Keratinocyte (primary cell): ENCODE measurements around the gene H1-8. TPM values are rescaled to one million over a fixed set of nuclear protein-coding genes. Genes with fewer than 3 reads are reported as not detected.

Source experiments
- DNase-seq: peaks from one replicate; pipeline ENCODE4 v3.0.0-alpha.2; 2011; ENCODE audit warnings: low read depth, missing footprints, low spot score
- FAIRE-seq: peaks from 2 replicates; lab custom pipeline; 2011; peaks lifted over from hg19 to GRCh38; lab: Jason Lieb, UNC
- H2AFZ ChIP-seq: 2 replicates; pipeline ENCODE4 v1.6.0; 2012; ENCODE audit warnings: low read length, control low read depth, inconsistent platforms; ENCODE audit not compliant: control insufficient read depth
- H3K27ac ChIP-seq: 2 replicates; pipeline ENCODE4 v1.5.1; 2011; ENCODE audit warnings: low read length; ENCODE audit not compliant: control insufficient read depth, insufficient read depth
- H3K27me3 ChIP-seq: 3 replicates; pipeline ENCODE4 v1.6.0; 2011; ENCODE audit warnings: low read length; ENCODE audit not compliant: control insufficient read depth, insufficient read depth; ENCODE audit errors: extremely low read depth
- H3K36me3 ChIP-seq, 2 experiments: 2 replicates in 1 of 2; 3 replicates in 1 of 2; pipeline ENCODE4 v1.5.1; 2011; ENCODE audit warnings: low read length in 2 of 2, mild to moderate bottlenecking in 1 of 2; ENCODE audit not compliant: control insufficient read depth in 2 of 2, insufficient read depth in 2 of 2; ENCODE audit errors: extremely low read depth in 1 of 2
- H3K4me1 ChIP-seq: 3 replicates; pipeline ENCODE4 v1.5.1; 2011; ENCODE audit warnings: low read length; ENCODE audit not compliant: control insufficient read depth, insufficient read depth; ENCODE audit errors: extremely low read depth
- H3K4me2 ChIP-seq: 3 replicates; pipeline ENCODE4 v1.6.0; 2011; ENCODE audit warnings: low read depth, low read length; ENCODE audit not compliant: control insufficient read depth, insufficient read depth; ENCODE audit errors: extremely low read depth
- H3K4me3 ChIP-seq, 3 experiments: fragments of 200-600 bp in 1 of 3; sonication (generic) in 1 of 3; 2 replicates in 2 of 3; 3 replicates in 1 of 3; pipeline ENCODE4 v1.5.1; 2011 to 2016; ENCODE audit warnings: low read length in 3 of 3, mild to moderate bottlenecking in 3 of 3, control low read depth in 2 of 3, inconsistent platforms in 1 of 3, low read depth in 1 of 3, mixed read lengths in 1 of 3, mixed run types in 1 of 3, moderate library complexity in 1 of 3; ENCODE audit not compliant: control insufficient read depth in 2 of 3, insufficient read depth in 2 of 3; ENCODE audit errors: extremely low read depth in 1 of 3
- H3K79me2 ChIP-seq: 2 replicates; pipeline ENCODE4 v1.6.0; 2012; ENCODE audit warnings: low read length; ENCODE audit not compliant: control insufficient read depth, insufficient read depth
- H3K9ac ChIP-seq: 3 replicates; pipeline ENCODE4 v1.6.0; 2011; ENCODE audit warnings: low read length; ENCODE audit not compliant: control insufficient read depth, insufficient read depth; ENCODE audit errors: extremely low read depth
- H3K9me1 ChIP-seq: 3 replicates; pipeline ENCODE4 v1.6.0; 2011; ENCODE audit warnings: low read length; ENCODE audit not compliant: control insufficient read depth, insufficient read depth; ENCODE audit errors: extremely low read depth
- H3K9me3 ChIP-seq: 2 replicates; pipeline ENCODE4 v1.5.1; 2012; ENCODE audit warnings: low read depth, low read length; ENCODE audit not compliant: control insufficient read depth
- H4K20me1 ChIP-seq: 3 replicates; pipeline ENCODE4 v1.6.0; 2011; ENCODE audit warnings: low read length; ENCODE audit not compliant: control insufficient read depth, insufficient read depth; ENCODE audit errors: extremely low read depth
- EZH2 ChIP-seq: IDR thresholded peaks from one replicate; pipeline ENCODE4 v1.6.1; 2012; ENCODE audit warnings: inconsistent platforms, mild to moderate bottlenecking, low read length, moderate library complexity
- dilution Hi-C: fragments of 300-500 bp; cut with MboI; formaldehyde crosslinking; loops from one replicate; pipeline ENCODE4 v1.7.0; 2020; ENCODE audit warnings: low sequenced_read_pairs; ENCODE audit not compliant: extremely low pct_ligation_motif_present
- polyA plus RNA-seq, 5 experiments: library from polyadenylated mRNA; depleted of rRNA in 3 of 5; stranded (reverse) in 3 of 5; stranded (forward) in 1 of 5; unstranded in 1 of 5; fragments of >200 nt; gene quantifications; 1 replicate in 1 of 5; 2 replicates in 3 of 5; 3 replicates in 1 of 5; pipeline versions ENCODE4 v1.2.1 to v1.2.3, GENCODE V29; 2011 to 2012; ENCODE audit warnings: missing spikeins in 2 of 5, low read depth in 1 of 5, low replicate concordance in 1 of 5
- TF ChIP-seq, protein P1 (sequence below), 3 experiments: IDR thresholded peaks in 1 of 3; conservative IDR thresholded peaks in 1 of 3; optimal IDR thresholded peaks in 1 of 3; 2 replicates in 2 of 3; 3 replicates in 1 of 3; pipeline versions ENCODE3 to v1.5.1; 2011; ENCODE audit warnings: low read length in 3 of 3, mild to moderate bottlenecking in 3 of 3, moderate library complexity in 2 of 3, control low read depth in 1 of 3, inconsistent platforms in 1 of 3; ENCODE audit not compliant: insufficient read depth in 2 of 3; ENCODE audit errors: extremely low read depth in 1 of 3

Gene H1-8
- polyA plus RNA-seq, 1 donor (not counting 4 experiments of a cell fraction or from before 2014, with no cell fraction given) = not detected

DNA sequence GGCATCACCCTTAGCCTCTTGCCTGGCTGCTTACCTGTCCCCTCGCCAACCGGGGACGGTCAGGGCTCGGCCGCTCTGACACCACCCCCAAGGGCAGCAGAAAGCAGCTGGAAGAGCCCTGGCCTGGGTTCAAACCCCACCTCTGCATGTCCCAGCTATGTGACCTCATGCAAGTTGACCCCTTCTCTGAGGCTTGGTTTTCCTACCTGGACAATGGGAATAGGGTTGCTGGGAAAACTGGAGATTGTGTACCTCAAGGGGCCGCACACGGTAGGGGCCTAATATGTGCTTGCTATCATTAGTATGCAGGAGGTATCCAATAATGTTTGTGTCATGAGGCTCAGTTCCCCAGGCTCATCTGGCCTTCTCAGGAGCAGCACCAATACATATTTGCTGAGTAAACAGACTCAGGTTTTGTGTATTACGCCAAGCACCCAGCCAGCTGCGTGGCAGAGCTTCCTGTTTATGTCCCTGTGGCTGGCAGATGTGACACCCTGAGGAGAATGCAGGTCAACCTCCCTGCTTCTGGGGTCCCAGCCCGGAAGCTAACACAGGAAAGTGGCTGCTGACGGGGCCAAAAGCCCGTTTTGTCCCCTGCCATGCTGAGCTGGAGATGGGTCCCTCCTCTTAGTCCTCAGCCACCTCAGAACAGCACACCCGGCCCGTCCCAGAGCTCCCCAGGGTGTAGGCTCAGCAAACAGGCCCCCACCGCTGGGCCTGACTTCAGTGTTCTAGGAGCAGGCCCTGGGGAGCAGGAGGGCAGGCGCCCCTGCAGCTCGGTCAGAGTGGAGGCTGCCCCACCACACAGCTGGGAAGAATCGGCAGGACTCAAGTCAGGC, 33.8 kb downstream of the H1-8 start:
- Histone ChIP-seq H3K36me3 (no peaks in the 10 kb centered on the region), H3K27me3 (no peaks in the 10 kb centered on the region), H3K4me2 (no peak overlapping the region), H3K27ac (no peak overlapping the region), H3K9me1 (no peaks in the 10 kb centered on the region), H3K4me3 (no peak overlapping the region), H3K4me1 (no peaks in the 10 kb centered on the region), H3K9me3 (no peaks in the 10 kb centered on the region), H3K79me2 (no peaks in the 10 kb centered on the region), H4K20me1 (no peaks in the 10 kb centered on the region), H2AFZ (no peak overlapping the region), H3K9ac (no peak overlapping the region)
- TF ChIP-seq, protein P1, sequence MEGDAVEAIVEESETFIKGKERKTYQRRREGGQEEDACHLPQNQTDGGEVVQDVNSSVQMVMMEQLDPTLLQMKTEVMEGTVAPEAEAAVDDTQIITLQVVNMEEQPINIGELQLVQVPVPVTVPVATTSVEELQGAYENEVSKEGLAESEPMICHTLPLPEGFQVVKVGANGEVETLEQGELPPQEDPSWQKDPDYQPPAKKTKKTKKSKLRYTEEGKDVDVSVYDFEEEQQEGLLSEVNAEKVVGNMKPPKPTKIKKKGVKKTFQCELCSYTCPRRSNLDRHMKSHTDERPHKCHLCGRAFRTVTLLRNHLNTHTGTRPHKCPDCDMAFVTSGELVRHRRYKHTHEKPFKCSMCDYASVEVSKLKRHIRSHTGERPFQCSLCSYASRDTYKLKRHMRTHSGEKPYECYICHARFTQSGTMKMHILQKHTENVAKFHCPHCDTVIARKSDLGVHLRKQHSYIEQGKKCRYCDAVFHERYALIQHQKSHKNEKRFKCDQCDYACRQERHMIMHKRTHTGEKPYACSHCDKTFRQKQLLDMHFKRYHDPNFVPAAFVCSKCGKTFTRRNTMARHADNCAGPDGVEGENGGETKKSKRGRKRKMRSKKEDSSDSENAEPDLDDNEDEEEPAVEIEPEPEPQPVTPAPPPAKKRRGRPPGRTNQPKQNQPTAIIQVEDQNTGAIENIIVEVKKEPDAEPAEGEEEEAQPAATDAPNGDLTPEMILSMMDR (optimal IDR thresholded peaks at IDR 0.05 in 1 of 3, IDR thresholded peaks at IDR 0.05 in 1 of 3, conservative IDR thresholded peaks at IDR 0.05 in 1 of 3; ENCODE audit: extremely low read depth in 1 of 3, insufficient read depth in 2 of 3, low read length in 3 of 3) = no peak
- no peak for TF ChIP-seq EZH2
- dilution Hi-C loops = no loop called here
- FAIRE-seq (no peak), DNase-seq (no peak)

GRCh38 chr3:129577366-129577765, 34.4 kb downstream of the H1-8 start:
- no peak overlapping the region for H2AFZ ChIP-seq
- H4K20me1 ChIP-seq = no peaks in the 10 kb centered on the region
- H3K9me3 ChIP-seq = no peaks in the 10 kb centered on the region
- H3K27ac ChIP-seq = no peak overlapping the region
- dilution Hi-C loops = no loop called here
- TF ChIP-seq EZH2 = no peak
- TF ChIP-seq, protein P1 (optimal IDR thresholded peaks at IDR 0.05 in 1 of 3, IDR thresholded peaks at IDR 0.05 in 1 of 3, conservative IDR thresholded peaks at IDR 0.05 in 1 of 3; ENCODE audit: extremely low read depth in 1 of 3, insufficient read depth in 2 of 3, low read length in 3 of 3) = no peak
- H3K4me1 ChIP-seq = no peaks in the 10 kb centered on the region
- H3K36me3 ChIP-seq = no peaks in the 10 kb centered on the region
- no peaks in the 10 kb centered on the region for H3K9me1 ChIP-seq
- no peaks in the 10 kb centered on the region for H3K27me3 ChIP-seq
- DNase-seq (no peak), FAIRE-seq (no peak)
- H3K4me3 ChIP-seq = no peak overlapping the region
- H3K79me2 ChIP-seq = no peaks in the 10 kb centered on the region
- no peak overlapping the region for H3K4me2 ChIP-seq
- no peak overlapping the region for H3K9ac ChIP-seq
